Retinal pigment epithelial cell (primary cell): ENCODE results near the gene NCCRP1.
"Not testable (repeated sequence)": the region's sequence is repeated elsewhere in the genome, so short reads cannot be mapped to it uniquely, and the experiment has no call there.

Experiments
- DNase-seq: peaks from one replicate; pipeline ENCODE4 v3.0.0-alpha.2; 2010; ENCODE audit warnings: low read depth
- H3K4me3 ChIP-seq: 2 replicates; pipeline ENCODE4 v1.5.1; 2011; ENCODE audit warnings: mild to moderate bottlenecking, low read length, control low read depth, moderate library complexity
- TF ChIP-seq, protein P1 (sequence below): conservative IDR thresholded peaks from 2 replicates; pipeline ENCODE4 v1.5.1; 2011; ENCODE audit warnings: low read depth, low read length, control low read depth, inconsistent platforms

The NCCRP1 gene

DNA sequence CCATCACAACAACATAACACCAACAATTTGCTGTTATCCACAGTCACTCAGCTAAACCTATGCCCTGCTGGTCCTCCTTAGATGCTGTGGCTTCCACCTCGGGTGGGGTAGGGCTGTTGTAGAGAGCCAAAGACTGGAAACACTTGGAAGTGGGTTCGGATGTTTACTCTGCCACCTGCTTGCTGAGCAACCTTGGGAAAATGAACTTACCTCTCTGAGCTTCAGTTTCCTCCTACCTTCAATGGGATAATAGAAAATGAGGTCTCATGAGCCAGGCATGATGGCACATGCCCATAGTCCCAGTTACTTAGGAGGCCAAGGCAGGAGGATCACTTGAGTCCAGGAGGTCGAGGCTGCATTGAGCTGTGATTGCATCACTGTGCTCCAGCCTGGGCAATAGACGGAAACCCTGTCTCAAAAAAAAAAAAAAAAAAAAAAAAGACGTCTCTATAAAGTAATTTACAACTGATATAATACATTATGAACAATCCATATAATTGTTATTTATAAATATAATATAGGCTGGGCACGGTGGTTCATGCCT, 10.6 kb downstream of the NCCRP1 start:
- DNase-seq, result no peak
- H3K4me3 ChIP-seq, result no peak overlapping the region
- TF ChIP-seq, protein P1, sequence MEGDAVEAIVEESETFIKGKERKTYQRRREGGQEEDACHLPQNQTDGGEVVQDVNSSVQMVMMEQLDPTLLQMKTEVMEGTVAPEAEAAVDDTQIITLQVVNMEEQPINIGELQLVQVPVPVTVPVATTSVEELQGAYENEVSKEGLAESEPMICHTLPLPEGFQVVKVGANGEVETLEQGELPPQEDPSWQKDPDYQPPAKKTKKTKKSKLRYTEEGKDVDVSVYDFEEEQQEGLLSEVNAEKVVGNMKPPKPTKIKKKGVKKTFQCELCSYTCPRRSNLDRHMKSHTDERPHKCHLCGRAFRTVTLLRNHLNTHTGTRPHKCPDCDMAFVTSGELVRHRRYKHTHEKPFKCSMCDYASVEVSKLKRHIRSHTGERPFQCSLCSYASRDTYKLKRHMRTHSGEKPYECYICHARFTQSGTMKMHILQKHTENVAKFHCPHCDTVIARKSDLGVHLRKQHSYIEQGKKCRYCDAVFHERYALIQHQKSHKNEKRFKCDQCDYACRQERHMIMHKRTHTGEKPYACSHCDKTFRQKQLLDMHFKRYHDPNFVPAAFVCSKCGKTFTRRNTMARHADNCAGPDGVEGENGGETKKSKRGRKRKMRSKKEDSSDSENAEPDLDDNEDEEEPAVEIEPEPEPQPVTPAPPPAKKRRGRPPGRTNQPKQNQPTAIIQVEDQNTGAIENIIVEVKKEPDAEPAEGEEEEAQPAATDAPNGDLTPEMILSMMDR, result no peak

GRCh38 chr19:39208175-39208795, 11.5 kb downstream of the NCCRP1 start:
- TF ChIP-seq, protein P1, result no peak
- DNase-seq, result no peak
- no peak overlapping the region for H3K4me3 ChIP-seq

DNA sequence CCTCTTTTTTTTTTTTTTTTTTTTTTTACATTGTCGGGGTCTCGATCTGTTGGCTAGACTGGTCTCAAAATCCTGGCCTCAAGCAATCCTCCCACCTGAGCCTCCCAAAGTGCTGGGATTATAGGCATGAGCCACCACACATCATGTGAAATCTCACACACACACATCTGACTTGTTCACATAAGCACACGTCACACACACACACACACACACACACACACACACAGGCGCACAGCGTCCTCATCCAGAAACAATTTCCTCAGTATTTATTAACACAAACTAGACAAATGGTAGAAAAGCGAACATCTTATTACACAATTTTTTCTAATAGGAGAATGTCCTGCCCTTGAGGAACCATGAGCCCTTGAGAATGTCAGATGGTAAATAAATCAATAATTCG, 12.4 kb downstream of the NCCRP1 start:
- DNase-seq, result no peak
- H3K4me3 ChIP-seq, result no peak overlapping the region
- TF ChIP-seq, protein P1, result no peak

DNA sequence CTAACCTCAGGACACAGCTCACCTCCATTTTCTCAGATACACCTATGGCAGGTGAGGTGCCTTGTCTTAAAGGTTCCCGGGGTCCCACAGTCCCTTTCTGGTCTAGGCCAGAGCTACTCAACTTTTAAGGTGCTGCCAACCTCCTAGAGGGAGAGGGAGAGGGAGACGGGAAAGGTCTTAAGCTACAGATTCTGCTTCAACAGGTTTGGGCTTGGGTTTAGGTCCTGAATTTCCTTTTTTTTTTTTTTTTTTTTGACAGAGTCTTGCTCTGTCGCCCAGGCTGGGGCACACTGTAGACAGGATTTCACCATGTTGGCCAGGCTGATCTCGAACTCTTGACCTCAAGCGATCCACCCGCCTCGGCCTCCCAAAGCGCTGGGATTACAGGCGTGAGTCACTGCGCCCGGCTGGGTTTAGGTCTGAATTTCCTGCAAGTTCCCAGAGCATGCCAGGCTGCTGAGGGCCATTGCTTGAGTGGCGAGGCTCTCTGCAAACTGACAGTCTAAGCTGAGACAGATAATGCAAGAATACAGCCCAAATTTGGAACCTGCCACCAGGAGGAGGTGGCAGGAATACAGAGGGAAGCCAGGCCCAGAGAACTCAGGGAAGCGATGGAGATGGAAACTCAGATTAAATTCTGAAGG, 15.1 kb downstream of the NCCRP1 start:
- DNase-seq, result no peak
- H3K4me3 ChIP-seq, result no peak overlapping the region
- TF ChIP-seq, protein P1, result no peak

DNA sequence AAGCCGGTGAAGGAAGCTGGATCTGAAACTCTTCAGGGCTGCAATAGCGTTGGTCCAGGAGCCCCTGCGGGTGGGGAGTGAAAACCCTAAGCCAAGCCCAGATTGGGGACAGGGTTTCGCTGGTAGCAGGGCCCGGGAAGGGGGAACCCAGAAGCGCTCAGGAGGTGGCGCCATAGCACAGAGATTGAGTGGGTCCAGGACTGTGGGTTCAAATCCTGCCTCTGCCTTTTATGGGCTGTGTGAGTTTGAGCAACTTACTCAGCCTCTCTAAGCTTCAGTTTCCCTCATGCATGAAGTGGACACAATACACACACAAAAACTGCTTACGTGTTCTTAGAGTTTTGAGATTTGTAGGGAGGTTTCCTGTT, 15.6 kb downstream of the NCCRP1 start:
- no peak for DNase-seq
- no peak overlapping the region for H3K4me3 ChIP-seq
- TF ChIP-seq, protein P1, result peak; percentile 38

DNA sequence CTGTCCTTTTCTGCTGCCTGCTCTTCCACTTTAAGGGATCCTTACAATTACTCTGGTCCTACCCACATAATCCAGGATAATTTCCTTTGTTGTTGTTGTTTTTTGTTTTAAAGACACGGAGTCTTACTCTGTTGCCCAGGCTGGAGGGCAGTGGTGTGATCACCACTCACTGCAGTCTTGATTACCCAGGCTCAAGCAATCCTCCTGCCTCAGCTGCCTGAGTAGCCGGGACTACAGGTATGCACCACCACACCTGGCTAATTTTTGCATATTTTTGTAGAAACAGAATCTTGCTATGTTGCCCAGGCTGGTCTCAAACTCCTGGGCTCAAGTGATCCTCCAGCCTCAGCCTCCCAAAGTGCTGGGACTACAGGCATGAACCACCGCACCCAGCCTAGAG, 18.6 kb downstream of the NCCRP1 start:
- not testable (repeated sequence) for DNase-seq, H3K4me3 ChIP-seq

GRCh38 chr19:39217094-39217493, 20.3 kb downstream of the NCCRP1 start:
- no peak for DNase-seq
- no peak overlapping the region for H3K4me3 ChIP-seq

More at GRCh38 chr19:39217094-39217493, 20.3 kb downstream of the NCCRP1 start:
- TF ChIP-seq, protein P1, result no peak
